ENCODE data around the gene PCED1A. TPM values are rescaled to one million over a fixed set of nuclear protein-coding genes. Genes with fewer than 3 reads are reported as not detected.

PCED1A gene
- total and polyA plus RNA-seq, 2 donors from 2014 or later: 43.6 to 47.7 TPM

GRCh38 chr20:2815242-2815900 is 25.1 kb downstream of the PCED1A start:
- H3K9ac ChIP-seq (ENCODE audit: low read length in 3 of 3): no peak overlapping the region
- no peaks in the 10 kb centered on the region for H3K36me3 ChIP-seq (ENCODE audit: control insufficient read depth in 2 of 3, insufficient read depth in 3 of 3, low read length in 3 of 3)
- TF ChIP-seq CTCF (IDR thresholded peaks at IDR 0.05; ENCODE audit: borderline replicate concordance, extremely low read depth, insufficient read depth): no peak
- H3K27me3 ChIP-seq (ENCODE audit: control insufficient read depth, insufficient read depth, low read length): no peaks in the 10 kb centered on the region
- FAIRE-seq (no peak), DNase-seq (peak in 2 of 5 donors; percentile 39 to 66)
- H3K4me3 ChIP-seq (ENCODE audit: low read length in 3 of 3): no peak overlapping the region
- H3K27ac ChIP-seq (ENCODE audit: low read depth in 2 of 2, low read length in 2 of 2): no peak overlapping the region
- H3K4me1 ChIP-seq (ENCODE audit: control insufficient read depth in 2 of 3, insufficient read depth in 2 of 3, low read depth in 1 of 3, low read length in 3 of 3): no peaks in the 10 kb centered on the region
- peaks cover 0 to 5% (median 3%) of the 10 kb centered on the region in 3 donors for H3K9me3 ChIP-seq (ENCODE audit: control insufficient read depth in 2 of 3, insufficient read depth in 1 of 3, low read length in 3 of 3)
- intact Hi-C loops (cut with DNase I): no loop called here

GRCh38 chr20:2814587-2815051 is 25.8 kb downstream of the PCED1A start, which contains the start of gene C20orf141:
TSS of gene C20orf141 (plus strand) at chr20:2814987. CDS start at chr20:2815185, 198 bp downstream.
- no peak within 1 kb of the TSS for H3K9ac ChIP-seq (ENCODE audit: low read length in 3 of 3)
- TF ChIP-seq CTCF (IDR thresholded peaks at IDR 0.05; ENCODE audit: borderline replicate concordance, extremely low read depth, insufficient read depth): no peak
- FAIRE-seq (no peak), DNase-seq (peak; percentile 32 to 80 (median 49))
- H3K4me1 ChIP-seq (ENCODE audit: control insufficient read depth in 2 of 3, insufficient read depth in 2 of 3, low read depth in 1 of 3, low read length in 3 of 3): no peaks in the 10 kb centered on the region
- no peaks in the 10 kb centered on the region for H3K36me3 ChIP-seq (ENCODE audit: control insufficient read depth in 2 of 3, insufficient read depth in 3 of 3, low read length in 3 of 3)
- intact Hi-C loops (cut with DNase I): no loop called here
- peaks cover 0 to 5% (median 3%) of the 10 kb centered on the region in 3 donors for H3K9me3 ChIP-seq (ENCODE audit: control insufficient read depth in 2 of 3, insufficient read depth in 1 of 3, low read length in 3 of 3)
- H3K27me3 ChIP-seq (ENCODE audit: control insufficient read depth, insufficient read depth, low read length): no peaks in the 10 kb centered on the region
- no peak within 1 kb of the TSS for H3K27ac ChIP-seq (ENCODE audit: low read depth in 2 of 2, low read length in 2 of 2)
- no peak within 1 kb of the TSS for H3K4me3 ChIP-seq (ENCODE audit: low read length in 3 of 3)

GRCh38 chr20:2814076-2814475 is 26.4 kb downstream of the PCED1A start:
- no peaks in the 10 kb centered on the region for H3K27me3 ChIP-seq (ENCODE audit: control insufficient read depth, insufficient read depth, low read length)

More at GRCh38 chr20:2814076-2814475, 26.4 kb downstream of the PCED1A start:
- Histone ChIP-seq H3K4me3 (ENCODE audit: low read length in 3 of 3) (no peak overlapping the region), H3K36me3 (ENCODE audit: control insufficient read depth in 2 of 3, insufficient read depth in 3 of 3, low read length in 3 of 3) (no peaks in the 10 kb centered on the region), H3K4me1 (ENCODE audit: control insufficient read depth in 2 of 3, insufficient read depth in 2 of 3, low read depth in 1 of 3, low read length in 3 of 3) (no peaks in the 10 kb centered on the region), H3K27ac (ENCODE audit: low read depth in 2 of 2, low read length in 2 of 2) (no peak overlapping the region), H3K9ac (ENCODE audit: low read length in 3 of 3) (no peak overlapping the region), H3K9me3 (ENCODE audit: control insufficient read depth in 2 of 3, insufficient read depth in 1 of 3, low read length in 3 of 3) (peaks cover 0 to 5% (median 3%) of the 10 kb centered on the region in 3 donors)
- intact Hi-C loops (cut with DNase I): no loop called here
- no peak for TF ChIP-seq CTCF (IDR thresholded peaks at IDR 0.05; ENCODE audit: borderline replicate concordance, extremely low read depth, insufficient read depth)
- peak in 1 of 5 donors; percentile 20 for DNase-seq
- no peak for FAIRE-seq

Data from kidney (tissue), 14 donors.